22Rv1 (cell line): Measurements from ENCODE around the gene MCMBP.

ENCODE experiments used
- H3K27ac ChIP-seq: fragments of 450-650 bp; 2 replicates; pipeline ENCODE4 v1.5.1; 2017
- CTCF ChIP-seq: fragments of 450-650 bp; IDR thresholded peaks from 2 replicates; pipeline ENCODE4 v1.5.1; 2017; ENCODE audit warnings: mild to moderate bottlenecking
- ZFX ChIP-seq: fragments of 450-650 bp; IDR thresholded peaks from 2 replicates; pipeline ENCODE4 v1.6.1; 2017; ENCODE audit warnings: antibody characterized with exemption, borderline replicate concordance

Gene MCMBP

DNA sequence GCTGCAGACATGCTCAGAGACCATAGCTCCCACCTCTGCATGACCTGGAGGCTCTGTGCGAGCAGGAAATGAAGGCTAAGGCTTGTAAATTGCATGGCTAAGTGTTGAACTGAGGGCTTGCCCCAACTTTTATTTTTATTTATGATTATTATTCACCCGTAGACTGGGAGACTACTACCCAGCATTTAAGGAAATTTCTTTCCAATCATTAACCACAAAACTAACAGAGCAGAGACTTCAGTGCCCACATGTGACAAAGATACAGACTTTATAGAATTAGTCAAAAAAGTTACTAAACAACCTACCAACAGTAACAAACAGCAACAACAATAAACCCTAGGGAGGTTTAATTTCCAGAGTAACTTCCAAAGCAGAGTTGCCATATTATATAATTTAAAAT is 39.7 kb downstream of the MCMBP start:
- TF ChIP-seq CTCF (no peak), ZFX (no peak)
- H3K27ac ChIP-seq = no peak overlapping the region

GRCh38 chr10:119831656-119832055 is 41.0 kb downstream of the MCMBP start:
- TF ChIP-seq ZFX = no peak
- TF ChIP-seq CTCF = no peak
- no peak overlapping the region for H3K27ac ChIP-seq

DNA sequence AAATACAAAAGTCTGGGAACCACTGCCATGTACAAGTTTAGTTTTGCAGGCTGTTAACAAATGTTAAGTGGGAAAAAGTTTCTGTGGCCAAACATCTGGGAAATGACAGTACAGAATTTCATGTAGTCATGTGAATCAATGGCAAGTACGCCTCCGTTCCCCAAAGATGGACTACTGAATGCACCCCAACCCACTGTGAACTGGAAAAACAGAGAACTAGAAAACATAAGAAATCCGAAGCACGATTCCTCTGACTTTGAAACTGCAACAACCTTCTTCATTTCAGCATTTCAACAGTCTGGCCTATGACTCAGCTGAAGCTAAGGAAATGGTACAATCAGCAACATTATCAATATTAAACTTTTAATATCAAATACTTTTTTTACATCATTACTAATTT is 41.8 kb downstream of the MCMBP start:
- no peak overlapping the region for H3K27ac ChIP-seq
- TF ChIP-seq ZFX = no peak
- TF ChIP-seq CTCF = no peak

GRCh38 chr10:119829429-119829828 is 43.2 kb downstream of the MCMBP start:
- no peak for TF ChIP-seq CTCF
- no peak for TF ChIP-seq ZFX
- no peak overlapping the region for H3K27ac ChIP-seq

GRCh38 chr10:119827430-119827829 is 45.2 kb downstream of the MCMBP start:
- TF ChIP-seq ZFX = no peak
- no peak for TF ChIP-seq CTCF
- no peak overlapping the region for H3K27ac ChIP-seq

DNA sequence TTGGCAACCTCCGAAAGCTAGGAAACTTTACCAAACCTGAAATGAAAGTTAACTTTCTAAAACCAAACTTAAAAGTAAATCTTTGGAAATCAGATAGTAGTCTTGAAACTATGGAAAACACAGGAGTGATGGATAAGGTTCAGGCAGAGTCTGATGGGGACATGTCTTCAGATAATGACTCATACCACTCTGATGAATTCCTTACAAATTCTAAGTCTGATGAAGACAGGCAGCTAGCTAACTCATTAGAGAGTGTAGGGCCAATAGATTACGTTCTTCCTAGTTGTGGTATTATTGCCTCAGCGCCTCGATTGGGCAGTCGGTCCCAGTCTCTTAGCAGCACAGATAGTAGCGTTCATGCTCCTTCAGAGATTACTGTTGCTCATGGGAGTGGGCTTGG is 45.9 kb downstream of the MCMBP start:
- no peak overlapping the region for H3K27ac ChIP-seq
- TF ChIP-seq ZFX (no peak), CTCF (no peak)

GRCh38 chr10:119824299-119824698 is 48.3 kb downstream of the MCMBP start:
- TF ChIP-seq CTCF = no peak
- TF ChIP-seq ZFX = no peak
- no peak overlapping the region for H3K27ac ChIP-seq
